IMR-90 (cell line): ENCODE results near the gene CEBPE. TPM values are rescaled to one million over a fixed set of nuclear protein-coding genes. Genes with fewer than 3 reads are reported as not detected.

ENCODE experiments used
- ATAC-seq: fragments of 200-7000 bp; cut with Tn5 transposase; 2 replicates; pipeline ENCODE4 v1.9.1; 2020; ENCODE audit warnings: low read depth, mild to moderate bottlenecking, moderate library complexity
- BruUV-seq: library from RNA; stranded (reverse); fragments of 400-500 nt; replicated peaks from 2 replicates; lab custom pipeline; 2021; lab: Mats Ljungman, UMichigan
- CTCF ChIA-PET: fragments of 300-600 bp; formaldehyde crosslinking; extraction: SDS; loops from one replicate; lab custom pipeline; 2021; ENCODE audit warnings: antibody characterized with exemption; lab: Yijun Ruan, JAX
- POLR2A ChIA-PET: fragments of 300-600 bp; sonication (Branson Sonifier 250); formaldehyde crosslinking; loops from one replicate; lab custom pipeline; 2022; ENCODE audit warnings: antibody characterized with exemption; ENCODE audit not compliant: unreplicated experiment; lab: Charles Lee
- DNase-seq: peaks from one replicate; pipeline ENCODE4 v3.0.0; 2013
- H2AFZ ChIP-seq: replicated peaks from 2 replicates; pipeline ENCODE3; 2013; ENCODE audit warnings: low read length, mild to moderate bottlenecking; ENCODE audit not compliant: poor library complexity
- H2AK5ac ChIP-seq: 2 replicates; pipeline ENCODE4 v1.6.1; 2013; ENCODE audit warnings: low read depth, low read length, inconsistent platforms
- H2AK9ac ChIP-seq: replicated peaks from 2 replicates; pipeline ENCODE3; 2013; ENCODE audit warnings: mild to moderate bottlenecking, low read depth, low read length, moderate library complexity; ENCODE audit not compliant: poor library complexity
- H2BK120ac ChIP-seq: 2 replicates; pipeline ENCODE4 v1.6.1; 2013; ENCODE audit warnings: low read depth, low read length, inconsistent platforms
- H2BK15ac ChIP-seq: 3 replicates; pipeline ENCODE4 v1.6.1; 2013; ENCODE audit warnings: low read depth, low read length, inconsistent platforms
- H2BK20ac ChIP-seq: 2 replicates; pipeline ENCODE4 v1.6.1; 2013; ENCODE audit warnings: low read depth, mild to moderate bottlenecking, inconsistent platforms, low read length, moderate library complexity
- H2BK5ac ChIP-seq: 2 replicates; pipeline ENCODE4 v1.6.1; 2013; ENCODE audit warnings: mild to moderate bottlenecking, low read depth, low read length, inconsistent platforms; ENCODE audit not compliant: poor library complexity, severe bottlenecking
- H3K14ac ChIP-seq: replicated peaks from 2 replicates; pipeline ENCODE4 v1.6.1; 2013; ENCODE audit warnings: low read depth, low read length, inconsistent platforms
- H3K18ac ChIP-seq: 2 replicates; pipeline ENCODE4 v1.6.1; 2013; ENCODE audit warnings: low read depth, low read length, control low read depth
- H3K23ac ChIP-seq: 2 replicates; pipeline ENCODE4 v1.6.1; 2013; ENCODE audit warnings: low read depth, low read length, inconsistent platforms
- H3K27ac ChIP-seq: 2 replicates; pipeline ENCODE4 v1.5.1; 2013; ENCODE audit warnings: mild to moderate bottlenecking, control low read depth, low read length; ENCODE audit not compliant: insufficient read depth
- H3K27me3 ChIP-seq: 2 replicates; pipeline ENCODE4 v1.6.1; 2013; ENCODE audit warnings: low read length; ENCODE audit not compliant: control insufficient read depth, insufficient read depth
- H3K36me3 ChIP-seq: 2 replicates; pipeline ENCODE4 v1.6.1; 2013; ENCODE audit warnings: low read length, mixed read lengths; ENCODE audit not compliant: control insufficient read depth, insufficient read depth
- H3K4ac ChIP-seq: 2 replicates; pipeline ENCODE4 v1.6.1; 2013; ENCODE audit warnings: low read depth, low read length, inconsistent platforms
- H3K4me1 ChIP-seq: 2 replicates; pipeline ENCODE4 v1.6.1; 2013; ENCODE audit warnings: low read length, mixed read lengths; ENCODE audit not compliant: control insufficient read depth, insufficient read depth
- H3K4me2 ChIP-seq: 2 replicates; pipeline ENCODE4 v1.6.1; 2013; ENCODE audit warnings: low read depth, mild to moderate bottlenecking, control low read depth, low read length, moderate library complexity
- H3K4me3 ChIP-seq: 2 replicates; pipeline ENCODE4 v1.5.1; 2013; ENCODE audit warnings: low read depth, mild to moderate bottlenecking, control low read depth, low read length, moderate library complexity; ENCODE audit not compliant: insufficient read depth
- H3K56ac ChIP-seq: 2 replicates; pipeline ENCODE4 v1.6.1; 2013; ENCODE audit warnings: low read length, inconsistent platforms; ENCODE audit not compliant: insufficient read depth; ENCODE audit errors: extremely low read depth
- H3K79me1 ChIP-seq, 2 experiments: 2 replicates each; pipeline ENCODE4 v1.6.1; 2013; ENCODE audit warnings: low read length in 2 of 2, inconsistent platforms in 1 of 2, low read depth in 1 of 2
- H3K9ac ChIP-seq: 2 replicates; pipeline ENCODE4 v1.6.1; 2013; ENCODE audit warnings: low read depth, low read length, control low read depth
- H3K9me1 ChIP-seq: 2 replicates; pipeline ENCODE4 v1.6.1; 2013; ENCODE audit warnings: low read length, inconsistent platforms; ENCODE audit not compliant: insufficient read depth
- H3K9me3 ChIP-seq: 2 replicates; pipeline ENCODE4 v1.6.1; 2013; ENCODE audit warnings: low read length; ENCODE audit not compliant: control insufficient read depth, insufficient read depth
- H4K20me1 ChIP-seq: 2 replicates; pipeline ENCODE4 v1.6.1; 2013; ENCODE audit warnings: low read length, inconsistent platforms; ENCODE audit not compliant: insufficient read depth
- H4K5ac ChIP-seq: 2 replicates; pipeline ENCODE4 v1.6.1; 2013; ENCODE audit warnings: mild to moderate bottlenecking, low read depth, low read length, control low read depth
- H4K8ac ChIP-seq, 2 experiments: 2 replicates each; pipeline ENCODE4 v1.6.1; 2013; ENCODE audit warnings: low read depth in 2 of 2, low read length in 2 of 2, control low read depth in 1 of 2, inconsistent platforms in 1 of 2
- H4K91ac ChIP-seq: 2 replicates; pipeline ENCODE4 v1.6.1; 2013; ENCODE audit warnings: low read depth, low read length, inconsistent platforms; ENCODE audit not compliant: insufficient read depth
- BHLHE40 ChIP-seq: fragments of 150-350 bp; IDR thresholded peaks from 2 replicates; pipeline ENCODE4 v1.6.1; 2016; ENCODE audit warnings: mild to moderate bottlenecking, low read depth, low read length
- CEBPB ChIP-seq: IDR thresholded peaks from 2 replicates; pipeline ENCODE4 v1.6.1; 2012; ENCODE audit warnings: low read depth, low read length, improper control_type of control experiment
- CHD1 ChIP-seq: IDR thresholded peaks from 2 replicates; pipeline ENCODE4 v1.6.1; 2012; ENCODE audit warnings: low read depth, low read length, improper control_type of control experiment
- CTCF ChIP-seq: conservative IDR thresholded peaks from 2 replicates; pipeline ENCODE4 v1.5.1; 2012; ENCODE audit warnings: mild to moderate bottlenecking, low read depth, low read length, improper control_type of control experiment
- ELK1 ChIP-seq: fragments of 150-350 bp; IDR thresholded peaks from 2 replicates; pipeline ENCODE4 v1.6.1; 2016; ENCODE audit warnings: low read depth, mild to moderate bottlenecking, low read length, moderate library complexity, borderline replicate concordance
- FOS ChIP-seq: fragments of 150-350 bp; IDR thresholded peaks from 2 replicates; pipeline ENCODE4 v1.6.1; 2016; ENCODE audit warnings: low read depth, low read length
- MAFK ChIP-seq: IDR thresholded peaks from 2 replicates; pipeline ENCODE4 v1.6.1; 2012; ENCODE audit warnings: low read depth, low read length, improper control_type of control experiment
- MAZ ChIP-seq: IDR thresholded peaks from 2 replicates; pipeline ENCODE4 v1.6.1; 2012; ENCODE audit warnings: low read depth, mild to moderate bottlenecking, low read length, improper control_type of control experiment, moderate library complexity, borderline replicate concordance
- MXI1 ChIP-seq: IDR thresholded peaks from 2 replicates; pipeline ENCODE4 v1.6.1; 2012; ENCODE audit warnings: low read depth, mild to moderate bottlenecking, low read length, moderate library complexity, borderline replicate concordance
- NFE2L2 ChIP-seq: fragments of 150-350 bp; IDR thresholded peaks from 2 replicates; pipeline ENCODE4 v1.6.1; 2016; ENCODE audit warnings: low read depth, mild to moderate bottlenecking, low read length
- POLR2A ChIP-seq: IDR thresholded peaks from 2 replicates; pipeline ENCODE4 v1.6.1; 2012; ENCODE audit warnings: mild to moderate bottlenecking, low read depth, low read length
- RAD21 ChIP-seq: IDR thresholded peaks from 2 replicates; pipeline ENCODE4 v1.6.1; 2012; ENCODE audit warnings: low read length, improper control_type of control experiment
- RCOR1 ChIP-seq: IDR thresholded peaks from 2 replicates; pipeline ENCODE4 v1.6.1; 2012; ENCODE audit warnings: mild to moderate bottlenecking, low read length, improper control_type of control experiment; ENCODE audit not compliant: insufficient replicate concordance
- RFX5 ChIP-seq: IDR thresholded peaks from 2 replicates; pipeline ENCODE4 v1.8.0; 2012; ENCODE audit warnings: low read depth, mild to moderate bottlenecking, low read length, moderate library complexity
- SMC3 ChIP-seq: fragments of 150-350 bp; IDR thresholded peaks from 2 replicates; pipeline ENCODE4 v1.6.1; 2016; ENCODE audit warnings: low read depth, mild to moderate bottlenecking, antibody characterized with exemption, low read length, moderate library complexity
- WGBS, 2 experiments: methylation state at CpG; one replicate each; pipeline versions ENCODE4 v1.1.5 to v1.1.7; 2013; ENCODE audit warnings: missing lambda C conversion rate in 2 of 2; ENCODE audit not compliant: insufficient read length in 1 of 2; ENCODE audit errors: extremely low coverage in 2 of 2; 5-methylcytosine and 5-hydroxymethylcytosine counted together
- dilution Hi-C: fragments of 300-500 bp; cut with HindIII; formaldehyde crosslinking; loops from one replicate; pipeline ENCODE4 v1.14.3; 2018; ENCODE audit warnings: low sequenced_read_pairs; ENCODE audit not compliant: unreplicated experiment
- in situ Hi-C: fragments of 300-500 bp; cut with MboI; formaldehyde crosslinking; loops from 3 replicates; pipeline ENCODE4 v1.14.3; 2019; ENCODE audit warnings: low sequenced_read_pairs, inconsistent platforms, mixed read lengths
- intact Hi-C: fragments of 100-400 bp; cut with micrococcal nuclease; formaldehyde crosslinking; loops from 2 replicates; pipeline ENCODE4 v1.10.0; 2022
- polyA plus RNA-seq, 3 experiments: library from polyadenylated mRNA; depleted of rRNA; stranded (reverse); fragments of >200 nt; gene quantifications; 2 replicates each; pipeline ENCODE4 v1.2.3, GENCODE V29; 2012; ENCODE audit warnings: low replicate concordance in 1 of 3
- total RNA-seq: library from RNA; depleted of rRNA; stranded (reverse); fragments of >200 nt; gene quantifications from 2 replicates; pipeline ENCODE4 v1.2.3, GENCODE V29; 2012
- TF ChIP-seq, protein P1 (sequence below): fragments of 150-350 bp; IDR thresholded peaks from 2 replicates; pipeline ENCODE4 v1.6.1; 2017; ENCODE audit warnings: mild to moderate bottlenecking, antibody characterized with exemption, low read length, low read depth

CEBPE gene
- total and polyA plus RNA-seq, 2 of the 4 experiments (the other 2 are of a cell fraction) = 0.05 TPM; not detected in 1

DNA sequence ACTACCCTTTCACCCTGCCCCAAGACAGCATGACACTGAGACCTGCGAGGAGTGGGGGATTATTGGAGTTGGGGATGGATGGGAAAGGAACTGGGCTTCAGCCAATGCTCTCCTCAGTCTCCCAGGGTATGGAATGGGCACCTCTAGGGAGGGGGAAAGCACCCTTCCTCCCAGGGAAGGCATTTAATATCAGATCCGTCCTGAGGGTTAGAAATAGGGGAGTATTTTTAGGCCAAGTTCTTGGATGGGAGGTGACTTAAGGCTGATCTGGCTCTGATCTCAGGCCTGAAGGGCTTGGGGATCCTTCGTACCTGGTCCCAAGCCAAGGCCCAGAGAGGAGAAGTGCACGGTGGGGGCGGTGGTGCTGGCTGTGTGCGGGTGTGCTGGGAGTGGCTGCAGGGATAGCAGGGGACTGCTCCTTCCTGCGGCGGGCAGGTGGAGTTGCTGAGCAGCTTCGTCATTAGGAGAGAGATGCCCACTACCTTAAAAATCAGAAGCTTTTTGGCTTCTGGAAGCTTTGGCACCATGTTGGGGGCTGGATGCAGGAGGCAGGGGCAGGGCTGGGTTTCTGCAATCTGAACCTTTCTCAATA lies 7.0 kb upstream of the CEBPE start:
- Histone ChIP-seq H3K4me3 (no peak overlapping the region), H4K20me1 (no peaks in the 10 kb centered on the region), H2AK5ac (no peak overlapping the region), H3K56ac (no peak overlapping the region), H4K5ac (no peak overlapping the region), H2AK9ac (no peak overlapping the region), H3K14ac (no peak overlapping the region), H3K9me1 (no peaks in the 10 kb centered on the region), H3K27ac (no peak overlapping the region), H3K4ac (no peak overlapping the region), H3K4me1 (0 out of 2 replicates have a peak, but pooled peaks cover 3% of the 10 kb centered on the region), H3K9ac (no peak overlapping the region), H4K91ac (no peak overlapping the region), H2BK5ac (no peak overlapping the region), H3K18ac (no peak overlapping the region), H3K23ac (no peak overlapping the region), H3K9me3 (no peaks in the 10 kb centered on the region), H3K79me1 (no peaks in the 10 kb centered on the region), H2BK120ac (no peak overlapping the region), H3K36me3 (no peaks in the 10 kb centered on the region), H3K27me3 (peaks cover 23% of the 10 kb centered on the region), H2BK20ac (no peak overlapping the region), H3K4me2 (no peak overlapping the region), H4K8ac (no peak overlapping the region), H2AFZ (no peak overlapping the region), H2BK15ac (no peak overlapping the region)
- in situ Hi-C loops (loop anchor here (5.0 kb wide), 1 partner anchor 56 kb away; the partner anchor contains the start of gene SLC7A8), dilution Hi-C loops (no loop called here), intact Hi-C loops (no loop called here)
- no peak for TF ChIP-seq MXI1
- TF ChIP-seq POLR2A = no peak
- TF ChIP-seq CHD1 = no peak
- no peak for TF ChIP-seq ELK1
- no peak for TF ChIP-seq MAZ
- TF ChIP-seq FOS = no peak
- TF ChIP-seq BHLHE40 = no peak
- TF ChIP-seq, protein P1, sequence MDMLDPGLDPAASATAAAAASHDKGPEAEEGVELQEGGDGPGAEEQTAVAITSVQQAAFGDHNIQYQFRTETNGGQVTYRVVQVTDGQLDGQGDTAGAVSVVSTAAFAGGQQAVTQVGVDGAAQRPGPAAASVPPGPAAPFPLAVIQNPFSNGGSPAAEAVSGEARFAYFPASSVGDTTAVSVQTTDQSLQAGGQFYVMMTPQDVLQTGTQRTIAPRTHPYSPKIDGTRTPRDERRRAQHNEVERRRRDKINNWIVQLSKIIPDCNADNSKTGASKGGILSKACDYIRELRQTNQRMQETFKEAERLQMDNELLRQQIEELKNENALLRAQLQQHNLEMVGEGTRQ = no peak
- no peak for TF ChIP-seq CEBPB
- no peak for TF ChIP-seq RFX5
- TF ChIP-seq SMC3 = no peak
- TF ChIP-seq RAD21 = no peak
- no peak for TF ChIP-seq RCOR1
- TF ChIP-seq NFE2L2 = no peak
- TF ChIP-seq MAFK = no peak
- no peak for TF ChIP-seq CTCF
- ATAC-seq (no peak), DNase-seq (no peak)
- ChIA-PET POLR2A (no interaction called here), CTCF (no interaction called here)
- no TSS peak for BruUV-seq
- WGBS, 2 experiments = no CpG with 5 or more reads among the region's 9 CpGs
